Large intestine (tissue), 3 donors: ENCODE results near the gene CNTNAP2. TPM values are rescaled to one million over a fixed set of nuclear protein-coding genes. Genes with fewer than 3 reads are reported as not detected.

Source experiments
- DNase-seq, 2 donors: peaks; one replicate each; pipeline versions ENCODE4 v3.0.0 to v3.0.0-alpha.2; 2013
- H3K27ac ChIP-seq: one replicate; pipeline ENCODE4 v1.5.1; 2013; ENCODE audit warnings: low read length
- H3K27me3 ChIP-seq: 2 replicates; pipeline ENCODE4 v1.6.1; 2013; ENCODE audit warnings: low read length; ENCODE audit not compliant: control insufficient read depth, insufficient read depth
- H3K36me3 ChIP-seq: 2 replicates; pipeline ENCODE4 v1.6.1; 2013; ENCODE audit warnings: low read length; ENCODE audit not compliant: control insufficient read depth, insufficient read depth
- H3K4me1 ChIP-seq: one replicate; pipeline ENCODE4 v1.6.1; 2013; ENCODE audit warnings: low read length; ENCODE audit not compliant: control insufficient read depth, insufficient read depth
- H3K4me3 ChIP-seq: one replicate; pipeline ENCODE4 v1.5.1; 2013; ENCODE audit warnings: low read length
- H3K9me3 ChIP-seq: one replicate; pipeline ENCODE4 v1.6.1; 2013; ENCODE audit warnings: mild to moderate bottlenecking, low read depth, low read length, moderate library complexity; ENCODE audit not compliant: control insufficient read depth
- WGBS: methylation state at CpG from one replicate; pipeline ENCODE4 v1.1.5; 2013; ENCODE audit warnings: low lambda C conversion rate; ENCODE audit not compliant: insufficient coverage; 5-methylcytosine and 5-hydroxymethylcytosine counted together
- polyA plus RNA-seq: library from polyadenylated mRNA; unstranded; fragments of 120-200 nt; gene quantifications from one replicate; pipeline ENCODE4 v1.2.1, GENCODE V29; 2013

The CNTNAP2 gene
- polyA plus RNA-seq, 1 donor, result 12.9 TPM

GRCh38 chr7:146397141-146397540, 280.5 kb downstream of the CNTNAP2 start:
- Histone ChIP-seq H3K27me3 (no peaks in the 10 kb centered on the region), H3K4me3 (no peak overlapping the region), H3K36me3 (no peaks in the 10 kb centered on the region), H3K9me3 (no peaks in the 10 kb centered on the region), H3K4me1 (no peaks in the 10 kb centered on the region), H3K27ac (no peak overlapping the region)
- no CpG with 5 or more reads among the region's 1 CpG for whole genome bisulfite sequencing
- DNase-seq, result no peak

GRCh38 chr7:146401939-146402338, 285.3 kb downstream of the CNTNAP2 start:
- Histone ChIP-seq H3K27me3 (no peaks in the 10 kb centered on the region), H3K9me3 (no peaks in the 10 kb centered on the region), H3K4me1 (no peaks in the 10 kb centered on the region), H3K36me3 (no peaks in the 10 kb centered on the region), H3K4me3 (no peak overlapping the region), H3K27ac (no peak overlapping the region)
- DNase-seq, result no peak
- WGBS, result 90% methylated on average over 2 of the region's 3 CpGs

GRCh38 chr7:146405737-146406136, 289.1 kb downstream of the CNTNAP2 start:
- Histone ChIP-seq H3K27ac (no peak overlapping the region), H3K36me3 (no peaks in the 10 kb centered on the region), H3K9me3 (no peaks in the 10 kb centered on the region), H3K27me3 (no peaks in the 10 kb centered on the region), H3K4me1 (no peaks in the 10 kb centered on the region), H3K4me3 (no peak overlapping the region)
- no CpG with 5 or more reads among the region's 1 CpG for WGBS
- DNase-seq, result no peak

- WGBS, result no CpG with 5 or more reads among the region's 7 CpGs
- no peaks in the 10 kb centered on the region for H3K4me1 ChIP-seq
Observed at GRCh38 chr7:146411975-146412374, 295.4 kb downstream of the CNTNAP2 start.

GRCh38 chr7:146412781-146413180, 296.2 kb downstream of the CNTNAP2 start:
- no peaks in the 10 kb centered on the region for H3K36me3 ChIP-seq
- no peak overlapping the region for H3K27ac ChIP-seq
- WGBS, result 81% methylated on average over 3 of the region's 3 CpGs
- H3K9me3 ChIP-seq, result no peaks in the 10 kb centered on the region
- no peak overlapping the region for H3K4me3 ChIP-seq
- DNase-seq, result no peak
- H3K27me3 ChIP-seq, result no peaks in the 10 kb centered on the region
- H3K4me1 ChIP-seq, result no peaks in the 10 kb centered on the region

More at GRCh38 chr7:146411975-146412374, 295.4 kb downstream of the CNTNAP2 start:
- Histone ChIP-seq H3K36me3 (no peaks in the 10 kb centered on the region), H3K27me3 (no peaks in the 10 kb centered on the region), H3K4me3 (no peak overlapping the region), H3K27ac (no peak overlapping the region), H3K9me3 (no peaks in the 10 kb centered on the region)
- no peak for DNase-seq

- H3K9me3 ChIP-seq, result no peaks in the 10 kb centered on the region
- no peak for DNase-seq
- no CpG with 5 or more reads among the region's 2 CpGs for WGBS
- H3K36me3 ChIP-seq, result no peaks in the 10 kb centered on the region
- no peaks in the 10 kb centered on the region for H3K27me3 ChIP-seq
- no peak overlapping the region for H3K4me3 ChIP-seq
- H3K27ac ChIP-seq, result no peak overlapping the region
- no peaks in the 10 kb centered on the region for H3K4me1 ChIP-seq
Observed at GRCh38 chr7:146414373-146414772, 297.8 kb downstream of the CNTNAP2 start.

- Histone ChIP-seq H3K27me3 (no peaks in the 10 kb centered on the region), H3K9me3 (no peaks in the 10 kb centered on the region), H3K4me1 (no peaks in the 10 kb centered on the region), H3K4me3 (no peak overlapping the region), H3K36me3 (no peaks in the 10 kb centered on the region), H3K27ac (no peak overlapping the region)
- no peak for DNase-seq
- WGBS, result 100% methylated on average over 1 of the region's 2 CpGs
Observed at GRCh38 chr7:146414937-146415336, 298.3 kb downstream of the CNTNAP2 start.

- no peak for DNase-seq
- no peak overlapping the region for H3K27ac ChIP-seq
- H3K4me1 ChIP-seq, result no peaks in the 10 kb centered on the region
- H3K9me3 ChIP-seq, result no peaks in the 10 kb centered on the region
- H3K27me3 ChIP-seq, result no peaks in the 10 kb centered on the region
- no peaks in the 10 kb centered on the region for H3K36me3 ChIP-seq
- no peak overlapping the region for H3K4me3 ChIP-seq
Observed at GRCh38 chr7:146417176-146417575, 300.6 kb downstream of the CNTNAP2 start.

- Histone ChIP-seq H3K36me3 (no peaks in the 10 kb centered on the region), H3K9me3 (peaks cover 2% of the 10 kb centered on the region), H3K27ac (no peak overlapping the region), H3K27me3 (no peaks in the 10 kb centered on the region), H3K4me3 (no peak overlapping the region), H3K4me1 (no peaks in the 10 kb centered on the region)
- DNase-seq, result no peak
- no CpG with 5 or more reads among the region's 1 CpG for WGBS
Observed at GRCh38 chr7:146423446-146423845, 306.8 kb downstream of the CNTNAP2 start.

- H3K27me3 ChIP-seq, result no peaks in the 10 kb centered on the region
- no peak for DNase-seq
- H3K4me3 ChIP-seq, result no peak overlapping the region
- H3K27ac ChIP-seq, result no peak overlapping the region
- no peaks in the 10 kb centered on the region for H3K36me3 ChIP-seq
- H3K4me1 ChIP-seq, result no peaks in the 10 kb centered on the region
- H3K9me3 ChIP-seq, result peaks cover 2% of the 10 kb centered on the region
- WGBS, result no CpG with 5 or more reads among the region's 6 CpGs
Observed at GRCh38 chr7:146424084-146424483, 307.5 kb downstream of the CNTNAP2 start.

- H3K9me3 ChIP-seq, result no peaks in the 10 kb centered on the region
- no peaks in the 10 kb centered on the region for H3K36me3 ChIP-seq
- H3K27ac ChIP-seq, result no peak overlapping the region
- H3K27me3 ChIP-seq, result no peaks in the 10 kb centered on the region
- no peak for DNase-seq
- no peak overlapping the region for H3K4me3 ChIP-seq
- WGBS, result no CpG with 5 or more reads among the region's 3 CpGs
- H3K4me1 ChIP-seq, result no peaks in the 10 kb centered on the region
Observed at GRCh38 chr7:146433501-146433900, 316.9 kb downstream of the CNTNAP2 start.
